Brain microvascular endothelial cell (primary cell): ENCODE measurements around the gene TBC1D32.
"Not testable (repeated sequence)": the region's sequence is repeated elsewhere in the genome, so short reads cannot be mapped to it uniquely, and the experiment has no call there.

Experiments used
- DNase-seq: peaks from one replicate; pipeline ENCODE4 v3.0.0-alpha.2; 2020
- H3K27ac ChIP-seq: fragments of 250-450 bp; sonication (Bioruptor Pico); 2 replicates; pipeline ENCODE4 v1.5.1; 2020; ENCODE audit warnings: mild to moderate bottlenecking, moderate library complexity
- H3K27me3 ChIP-seq: fragments of 250-450 bp; sonication (Bioruptor Pico); replicated peaks from 2 replicates; pipeline ENCODE4 v1.5.1; 2020; ENCODE audit warnings: mild to moderate bottlenecking
- H3K36me3 ChIP-seq: fragments of 250-450 bp; sonication (Bioruptor Pico); replicated peaks from 2 replicates; pipeline ENCODE4 v1.5.1; 2020; ENCODE audit warnings: mild to moderate bottlenecking
- H3K4me3 ChIP-seq: 2 replicates; pipeline ENCODE4 v1.5.1; 2011; ENCODE audit warnings: low read depth, mild to moderate bottlenecking, control low read depth, low read length, moderate library complexity
- CTCF ChIP-seq: IDR thresholded peaks from 2 replicates; pipeline ENCODE4 v1.5.1; 2011; ENCODE audit warnings: low read depth, mild to moderate bottlenecking, moderate library complexity, low read length, control low read depth, inconsistent platforms; ENCODE audit errors: missing control alignments
- in situ Hi-C: cut with HindIII; loops from 2 replicates; pipeline ENCODE4 v1.10.0; 2017; ENCODE audit warnings: low sequenced_read_pairs, low pct_ligation_motif_present

Gene TBC1D32

DNA sequence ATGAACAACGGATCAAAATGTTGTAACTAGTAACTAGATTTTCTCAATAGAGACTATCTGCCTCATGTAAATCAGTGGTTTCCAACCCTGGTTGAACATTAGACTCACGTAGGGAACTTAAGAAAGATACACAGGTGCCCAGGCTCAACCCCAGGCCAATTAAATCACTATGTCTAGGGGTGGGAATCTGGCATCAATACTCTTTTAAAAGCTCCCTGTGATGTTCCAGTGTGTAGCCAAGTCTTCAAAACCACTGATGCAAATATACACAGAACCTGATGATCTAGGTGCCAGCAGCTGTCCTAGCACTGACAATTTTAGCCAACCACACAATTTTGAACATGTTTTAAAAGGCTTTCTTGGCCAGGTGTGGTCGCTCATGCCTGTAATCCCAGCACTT lies 128.7 kb downstream of the TBC1D32 start:
- TF ChIP-seq CTCF, result no peak
- Histone ChIP-seq H3K4me3 (no peak overlapping the region), H3K36me3 (no peaks in the 10 kb centered on the region), H3K27ac (no peak overlapping the region), H3K27me3 (no peaks in the 10 kb centered on the region)
- in situ Hi-C loops, result no loop called here
- no peak for DNase-seq

GRCh38 chr6:121201105-121201504 lies 133.2 kb downstream of the TBC1D32 start:
- H3K27ac ChIP-seq, result no peak overlapping the region
- no peaks in the 10 kb centered on the region for H3K36me3 ChIP-seq
- no peak overlapping the region for H3K4me3 ChIP-seq
- in situ Hi-C loops, result no loop called here
- no peak for DNase-seq
- no peak for TF ChIP-seq CTCF
- H3K27me3 ChIP-seq, result no peaks in the 10 kb centered on the region

DNA sequence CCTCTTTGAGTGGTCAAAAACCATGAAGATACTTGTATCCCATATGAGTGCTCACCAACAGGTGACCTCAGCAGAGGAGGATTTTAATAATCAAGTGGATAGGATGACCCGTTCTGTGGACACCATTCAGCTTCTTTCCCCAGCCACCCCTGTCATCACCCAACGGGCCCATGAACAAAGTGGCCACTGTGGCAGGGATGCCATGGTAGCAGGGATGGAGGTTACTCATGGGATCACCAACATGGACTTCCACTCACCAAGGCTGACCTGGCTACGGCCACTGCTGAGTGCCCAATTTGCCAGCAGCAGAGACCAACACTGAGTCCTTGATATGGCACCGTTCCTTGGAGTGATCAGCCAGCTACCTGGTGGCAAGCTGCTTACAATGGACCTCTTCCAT lies 138.2 kb downstream of the TBC1D32 start:
- DNase-seq, H3K27me3 ChIP-seq, H3K27ac ChIP-seq, H3K4me3 ChIP-seq, in situ Hi-C loops, H3K36me3 ChIP-seq: not testable (repeated sequence)

- H3K4me3 ChIP-seq, result no peak overlapping the region
- no peak overlapping the region for H3K27ac ChIP-seq
- no peak for TF ChIP-seq CTCF
- no peak for DNase-seq
- H3K36me3 ChIP-seq, result no peaks in the 10 kb centered on the region
- in situ Hi-C loops, result no loop called here
- no peaks in the 10 kb centered on the region for H3K27me3 ChIP-seq
Measured at GRCh38 chr6:121190122-121190521, 144.2 kb downstream of the TBC1D32 start.

DNA sequence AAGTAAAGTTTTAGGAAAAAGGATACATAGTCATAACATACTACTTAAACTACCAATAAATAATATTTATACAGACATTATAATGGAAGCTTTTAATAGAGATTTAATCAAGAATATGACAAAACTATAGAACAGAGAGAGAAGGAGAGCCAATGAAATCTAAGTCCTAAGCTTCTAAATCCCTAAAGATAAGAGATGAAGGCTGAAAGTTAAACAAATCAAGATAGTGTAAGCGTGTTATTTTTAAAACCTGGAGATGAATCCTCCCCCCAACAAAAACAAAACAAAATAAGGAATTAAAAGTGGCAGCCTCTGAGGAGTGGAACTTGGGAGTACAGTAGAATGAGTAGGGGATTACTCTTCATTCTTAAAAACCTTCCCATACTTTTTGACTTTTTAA lies 145.9 kb downstream of the TBC1D32 start:
- H3K4me3 ChIP-seq, result no peak overlapping the region
- no peaks in the 10 kb centered on the region for H3K27me3 ChIP-seq
- in situ Hi-C loops, result no loop called here
- no peaks in the 10 kb centered on the region for H3K36me3 ChIP-seq
- H3K27ac ChIP-seq, result no peak overlapping the region
- no peak for TF ChIP-seq CTCF
- DNase-seq, result no peak

DNA sequence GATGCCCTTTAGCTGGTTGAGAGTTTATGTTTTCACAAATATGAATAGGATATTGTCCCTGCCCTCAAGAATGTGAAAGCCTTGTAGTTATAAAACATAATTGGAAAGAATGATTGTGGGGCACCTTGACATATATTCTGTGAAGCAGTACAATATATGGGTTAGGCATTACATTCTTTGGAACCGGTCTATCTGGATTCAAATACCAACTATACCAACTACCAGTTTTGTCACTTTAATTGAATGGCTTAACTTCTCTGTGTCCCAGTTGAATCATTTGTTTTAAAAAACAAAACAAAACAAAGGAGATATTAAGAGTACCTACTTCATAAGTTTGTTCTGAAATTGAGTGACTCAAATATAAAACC lies 146.5 kb downstream of the TBC1D32 start:
- no peak for TF ChIP-seq CTCF
- Histone ChIP-seq H3K27me3 (no peaks in the 10 kb centered on the region), H3K36me3 (no peaks in the 10 kb centered on the region), H3K4me3 (no peak overlapping the region), H3K27ac (no peak overlapping the region)
- in situ Hi-C loops, result no loop called here
- no peak for DNase-seq
